NCI-H146 treated with DMSO at 0.1 percent for 48 hours (cell line): ENCODE data around the gene FBP1.
"Not testable (repeated sequence)": the region's sequence is repeated elsewhere in the genome, so short reads cannot be mapped to it uniquely, and the experiment has no call there.

Experiments
- DNase-seq: peaks from one replicate; lab custom pipeline; 2025; ENCODE audit not compliant: unreplicated experiment; lab: John Stamatoyannopoulos, UW

Gene FBP1

DNA sequence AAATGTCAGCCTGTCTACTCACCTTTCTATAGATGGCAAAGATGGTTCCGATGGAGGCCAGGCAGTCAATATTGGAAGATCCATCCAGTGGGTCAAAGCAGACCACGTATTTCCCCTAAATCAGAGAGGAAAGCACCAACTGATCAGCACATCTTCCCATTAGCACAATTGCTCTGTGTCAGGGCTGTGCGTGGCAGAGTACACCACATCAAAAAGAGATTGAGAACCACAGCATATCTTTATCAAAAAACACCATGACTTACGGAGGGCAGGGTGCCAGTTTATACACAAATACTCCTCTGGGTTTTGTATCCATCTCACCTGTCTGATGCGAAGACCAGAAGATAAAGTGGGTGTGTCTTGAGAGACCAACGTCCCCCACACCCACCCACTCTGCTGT, 54.8 kb downstream of the FBP1 start:
- DNase-seq, result no peak

DNA sequence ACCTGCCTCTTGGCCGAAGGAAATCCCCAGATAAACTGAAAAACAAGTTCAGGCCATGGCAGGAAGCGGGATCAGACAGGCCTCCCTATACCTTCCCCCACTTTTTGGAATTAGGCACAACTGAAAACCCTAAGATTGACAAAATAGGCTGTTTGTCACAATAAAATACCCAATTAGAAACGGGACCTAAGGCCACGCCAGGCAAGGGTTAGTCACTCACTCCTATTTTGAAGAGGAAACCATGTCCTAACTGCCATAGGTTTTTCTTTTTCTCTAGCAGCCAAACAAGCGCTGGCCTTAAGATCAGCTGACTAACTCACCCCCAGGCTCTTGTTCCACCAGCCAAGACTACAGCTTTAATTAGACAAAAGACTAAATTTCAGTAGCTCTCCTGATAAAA, 57.6 kb downstream of the FBP1 start:
- DNase-seq, result no peak

DNA sequence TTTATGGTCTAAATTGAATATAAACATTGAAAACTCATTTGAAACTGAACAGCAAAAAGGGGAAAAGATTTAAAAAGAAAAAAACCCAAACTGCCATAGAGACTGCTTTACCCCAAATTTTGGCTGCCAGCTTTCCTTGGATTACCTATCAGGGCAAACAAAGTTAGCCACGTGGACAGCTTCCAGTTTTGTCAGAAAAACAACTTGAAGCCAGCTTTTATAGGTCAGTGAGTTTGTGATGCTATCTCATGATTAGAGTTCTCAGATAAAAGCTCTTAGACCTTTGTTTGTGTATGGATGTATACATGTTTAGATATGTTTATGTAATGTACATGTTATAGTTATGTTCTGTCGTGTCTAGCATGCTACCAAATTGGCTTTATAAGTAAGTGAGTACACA, 61.7 kb downstream of the FBP1 start:
- DNase-seq, result no peak

DNA sequence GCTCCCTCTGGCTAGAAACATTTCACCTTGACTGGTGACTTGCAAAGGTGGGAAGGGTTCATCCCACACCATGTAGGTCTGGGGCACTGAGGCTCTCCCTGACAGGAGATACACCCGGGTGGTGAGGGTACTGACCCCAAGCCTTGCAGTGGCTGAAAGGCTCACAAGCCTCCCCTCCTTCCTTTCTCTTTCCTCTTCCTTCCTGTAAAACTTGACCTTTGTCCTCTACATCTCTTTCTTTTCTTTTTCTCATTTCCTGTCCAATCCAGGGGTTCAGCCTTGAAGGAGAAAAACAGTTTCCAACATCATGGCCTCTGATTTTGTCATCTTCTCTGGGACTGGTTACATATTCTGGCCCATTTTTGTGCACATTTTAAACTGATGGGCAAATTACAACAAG, 62.3 kb downstream of the FBP1 start:
- DNase-seq, result no peak

DNA sequence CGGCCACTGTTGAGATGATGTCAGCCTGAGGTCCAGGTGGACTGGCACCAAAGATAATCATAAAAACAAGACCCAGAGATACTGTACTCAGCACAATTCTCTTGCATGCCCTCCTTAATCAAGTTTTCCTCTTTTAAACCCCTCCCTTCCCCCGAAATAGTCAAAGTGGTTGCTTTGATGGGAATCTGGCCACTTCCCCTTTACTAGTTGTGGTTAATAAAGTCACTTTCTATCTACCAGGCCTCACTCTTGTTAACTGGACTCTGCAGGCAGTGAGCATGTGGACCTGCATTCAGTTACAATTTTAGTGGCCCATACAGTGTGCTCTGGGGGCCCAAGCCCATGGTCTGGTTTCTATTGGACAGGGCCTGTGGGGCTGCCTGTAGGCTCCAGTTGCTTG, 63.2 kb downstream of the FBP1 start:
- no peak for DNase-seq

DNA sequence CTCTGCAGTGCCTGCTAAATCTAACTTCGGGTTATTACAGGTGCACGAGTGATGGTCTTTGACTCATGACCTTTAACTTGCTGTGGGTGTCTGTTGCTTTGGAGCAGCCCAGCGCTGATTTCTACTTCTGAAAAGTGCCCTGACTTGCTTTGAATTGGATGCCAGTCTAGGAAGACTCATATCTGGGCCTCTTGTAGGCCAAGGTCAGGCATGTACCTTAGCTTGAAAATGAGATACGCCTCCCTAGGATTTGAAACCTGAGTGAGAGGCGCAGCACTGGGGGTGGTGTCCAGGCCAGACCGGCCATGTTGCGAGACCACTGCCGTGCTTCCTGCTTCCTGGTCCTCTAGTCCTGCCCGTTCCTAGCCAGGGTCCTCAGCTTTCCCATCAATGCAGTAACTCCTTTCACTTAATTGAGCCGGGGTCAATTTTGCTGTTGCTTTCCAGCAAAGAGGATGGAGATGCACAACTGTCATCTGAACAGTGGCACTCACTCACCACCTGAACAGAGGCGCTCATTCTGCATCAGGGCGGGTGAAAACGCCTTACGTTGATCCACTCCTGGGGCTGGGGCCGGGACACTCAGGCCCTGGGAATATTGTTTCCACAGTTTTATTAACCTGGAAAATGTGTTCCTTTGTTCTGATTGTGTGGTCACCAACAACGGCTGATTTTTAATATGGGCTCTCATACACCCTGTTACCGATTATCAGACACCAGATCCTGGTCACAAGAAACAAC, 70.2 kb downstream of the FBP1 start:
- DNase-seq, result no peak

DNA sequence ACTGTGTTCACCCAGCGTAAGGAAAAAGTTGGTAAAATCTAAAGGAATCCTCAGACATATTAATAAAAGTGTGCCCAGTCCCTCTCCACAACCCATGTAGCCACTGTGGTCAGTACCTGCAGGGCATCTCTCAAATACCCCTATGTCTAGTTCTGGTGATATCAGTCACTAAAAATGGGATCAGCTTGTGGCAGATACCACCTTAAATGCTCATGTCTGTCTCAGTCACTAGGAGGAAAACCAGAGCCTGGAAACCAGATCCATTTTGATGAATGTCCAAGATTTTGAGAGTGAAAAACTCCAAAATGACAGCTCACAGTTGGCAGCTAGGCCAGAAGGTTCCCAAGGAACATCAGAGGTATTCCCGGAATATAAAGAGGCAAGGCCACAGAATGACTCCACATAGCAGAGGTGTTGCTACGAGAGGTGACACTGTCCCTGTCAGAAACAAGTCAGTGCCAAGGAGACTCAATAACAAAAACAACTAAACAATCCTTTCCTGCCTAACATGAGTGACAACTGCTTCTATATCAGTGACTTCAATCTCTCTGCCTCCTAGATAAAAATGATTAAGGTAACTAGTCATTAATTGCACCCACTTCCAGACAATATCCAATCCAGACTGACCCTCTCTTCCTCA, 70.9 kb downstream of the FBP1 start:
- no peak for DNase-seq

DNA sequence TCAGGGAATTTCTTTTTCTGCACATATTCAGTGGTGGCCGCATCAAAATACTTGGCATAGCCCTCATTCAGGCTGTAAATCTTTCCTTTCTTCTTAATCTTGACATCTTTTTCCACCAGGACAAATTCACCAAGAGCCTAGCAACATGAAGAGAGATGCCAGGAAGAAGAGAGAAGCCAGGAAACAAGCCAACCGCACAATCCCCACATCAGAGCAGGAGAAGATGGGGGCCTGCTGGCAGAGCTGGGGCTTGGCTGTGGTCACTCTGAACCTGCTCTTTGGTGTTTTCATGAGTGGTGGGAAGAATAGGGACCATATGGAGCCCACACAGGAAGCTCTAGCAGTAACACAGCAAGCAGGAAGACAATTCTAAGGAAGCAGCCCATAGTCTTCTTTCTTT, 72.0 kb downstream of the FBP1 start:
- no peak for DNase-seq

DNA sequence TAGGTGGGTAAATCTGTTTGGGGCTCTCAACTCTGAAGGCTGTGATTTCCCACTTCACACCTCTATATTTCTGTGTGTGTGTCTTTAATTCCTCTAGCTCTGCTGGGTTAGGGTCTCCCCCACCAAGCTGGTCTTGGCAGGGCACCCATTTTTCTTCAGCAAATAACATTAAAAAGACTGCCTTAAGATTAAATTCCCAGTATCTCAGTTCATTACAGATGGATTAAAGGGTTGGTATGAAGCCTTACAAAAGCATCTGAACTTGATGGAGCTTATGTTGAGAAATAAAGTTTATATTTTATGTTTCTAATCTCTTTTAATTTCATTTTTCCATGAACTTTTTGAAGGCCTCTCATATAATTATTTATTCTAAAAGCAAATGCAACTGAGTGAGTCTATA, 72.8 kb downstream of the FBP1 start:
- DNase-seq, result no peak

DNA sequence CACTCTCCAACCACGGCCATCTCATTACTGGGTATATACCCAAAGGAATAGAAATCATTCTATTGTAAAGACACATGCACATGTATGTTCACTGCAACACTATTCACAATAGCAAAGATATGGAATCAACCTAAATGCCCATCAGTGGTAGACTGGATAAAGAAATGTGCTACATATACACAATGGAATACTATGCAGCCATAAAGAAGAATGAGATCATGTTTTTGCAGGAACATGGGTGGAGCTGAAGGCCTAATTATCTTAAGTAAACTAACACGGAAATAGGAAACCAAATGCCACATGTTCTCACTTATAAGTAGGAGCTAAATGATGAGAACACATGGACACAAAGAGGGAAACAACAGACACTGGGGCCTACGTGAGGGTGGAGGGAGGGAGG, 75.0 kb downstream of the FBP1 start:
- not testable (repeated sequence) for DNase-seq

DNA sequence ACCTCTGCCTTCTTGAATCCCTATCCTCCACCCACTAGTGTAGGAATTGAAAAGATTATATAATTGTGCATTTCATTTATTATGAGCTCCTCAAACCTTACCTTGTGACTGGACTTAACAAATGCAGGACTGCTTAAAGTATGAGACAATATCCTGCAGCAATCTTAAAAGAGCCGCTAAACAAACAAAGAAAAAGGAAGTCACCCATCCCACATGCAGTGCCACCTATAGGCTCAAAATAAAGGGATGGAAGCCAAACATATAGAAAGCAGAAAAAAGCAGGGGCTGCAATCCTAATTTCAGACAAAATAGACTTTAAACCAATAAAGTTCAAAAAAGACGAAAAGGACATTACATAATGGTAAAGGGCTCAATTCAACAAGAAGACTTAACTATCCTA, 75.8 kb downstream of the FBP1 start:
- DNase-seq, result no peak

DNA sequence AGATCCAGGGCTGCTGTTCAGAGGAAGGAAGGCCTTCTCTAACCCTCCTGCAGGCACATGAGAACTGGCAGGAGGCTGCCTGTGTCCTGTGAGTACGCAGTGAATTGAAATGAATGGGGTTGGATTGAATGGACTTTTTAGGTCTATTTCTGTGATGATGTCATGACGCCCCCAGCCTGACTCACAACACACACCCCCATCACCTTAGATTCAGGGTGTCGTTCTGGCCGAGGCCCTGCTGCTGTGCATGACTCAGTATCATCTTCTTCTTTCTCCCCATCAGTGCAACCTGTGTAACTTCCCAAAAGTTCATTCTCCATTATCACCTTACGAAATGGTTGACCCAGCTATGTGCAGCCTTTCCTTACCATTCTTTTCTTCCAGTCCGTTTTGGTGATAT, 79.1 kb downstream of the FBP1 start:
- DNase-seq, result no peak

DNA sequence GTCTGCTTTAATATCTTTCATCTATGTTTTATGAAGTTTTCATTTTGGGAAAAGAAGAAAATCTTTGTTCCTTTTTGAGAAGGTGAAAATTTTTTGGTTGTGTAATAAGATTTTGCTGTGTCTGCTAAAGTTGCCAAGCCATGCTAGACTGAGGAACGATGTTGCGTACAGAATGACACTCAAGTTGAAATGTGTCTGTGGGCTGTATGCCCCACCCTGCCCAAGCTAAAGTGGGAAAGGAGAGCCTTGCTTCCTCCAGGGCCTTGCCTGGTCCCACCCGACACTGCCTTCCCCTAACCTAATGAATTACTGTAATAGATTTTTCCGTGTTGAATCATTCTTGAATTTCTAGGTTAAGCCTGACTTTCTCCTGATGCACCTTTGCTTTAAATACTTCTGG, 81.9 kb downstream of the FBP1 start:
- no peak for DNase-seq

DNA sequence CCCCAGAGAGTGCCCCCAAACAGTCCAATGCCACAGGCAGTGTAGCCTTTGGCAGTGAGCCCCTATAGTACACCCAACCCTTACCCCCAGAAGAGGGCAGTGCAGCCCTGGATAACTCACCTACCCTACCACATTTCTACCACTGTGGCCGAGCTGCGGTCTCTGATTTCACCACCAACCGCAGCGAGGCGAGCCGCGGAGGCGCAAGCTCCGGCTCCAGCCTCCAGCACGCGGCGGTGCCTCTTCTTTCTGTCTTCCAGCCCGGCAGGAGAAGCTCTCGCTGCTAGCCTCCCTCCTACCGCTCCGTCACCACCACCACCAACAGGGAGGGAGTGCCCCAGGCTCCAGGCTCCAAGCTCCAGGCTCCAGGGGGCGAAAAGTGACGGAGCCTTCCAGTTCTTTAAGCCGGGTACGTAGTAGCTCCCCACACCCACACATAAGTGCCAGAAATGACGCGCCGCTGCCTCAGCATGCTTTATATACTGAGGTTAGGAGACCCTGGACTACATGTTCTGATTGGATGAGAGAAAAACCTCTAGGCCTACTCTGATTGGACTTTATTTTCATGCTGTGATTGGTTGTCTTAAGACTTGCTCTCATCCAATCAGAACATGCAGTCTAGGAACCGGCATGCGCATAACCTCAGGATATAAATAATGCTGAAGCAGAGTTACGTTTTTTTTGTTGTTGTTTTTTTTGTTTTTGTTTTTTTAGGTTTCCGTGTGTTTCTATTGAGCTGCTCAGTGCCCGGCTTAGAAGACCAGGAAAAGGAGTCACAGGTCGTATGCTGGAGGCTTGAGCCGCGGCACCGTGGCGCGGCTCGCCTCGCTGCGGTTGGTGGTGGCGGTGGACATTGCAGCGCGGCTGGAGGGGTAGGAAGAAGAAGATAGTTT, 84.6 kb downstream of the FBP1 start, which contains the start of gene PCAT7:
TSS of gene PCAT7 (plus strand) at position 645 of the 893 bp plus-strand sequence.
- DNase-seq, result peak; percentile 17

DNA sequence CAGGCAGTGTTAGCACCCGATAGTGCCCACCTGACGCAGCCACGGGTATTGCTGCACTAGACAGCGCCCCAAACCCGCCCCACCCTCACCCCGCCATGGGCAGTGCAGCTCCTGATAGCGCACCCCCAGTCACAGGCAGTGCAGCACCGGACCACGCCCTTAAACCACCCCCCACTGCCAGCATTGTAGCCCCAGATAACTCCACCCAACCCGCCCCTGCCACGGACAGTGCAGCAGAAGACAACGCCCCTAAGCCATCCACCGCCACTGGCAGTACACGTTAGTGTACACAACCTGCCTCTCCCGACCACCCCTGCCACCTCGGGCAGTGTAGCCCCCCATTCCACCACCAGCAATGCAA, 85.3 kb downstream of the FBP1 start:
- no peak for DNase-seq
